ENCODE results near the gene YLPM1. TPM values are rescaled to one million over a fixed set of nuclear protein-coding genes. Genes with fewer than 3 reads are reported as not detected.

The YLPM1 gene
- total RNA-seq, 1 donor: 44.5 TPM

- H3K4me3 ChIP-seq (ENCODE audit: low read depth, low read length): no peak within 1 kb of the TSS
- DNase-seq (ENCODE audit: low read depth): peak; percentile 14
- TF ChIP-seq CTCF (IDR thresholded peaks at IDR 0.05; ENCODE audit: insufficient read depth, low read depth, low read length): no peak
Observed at GRCh38 chr14:74875941-74876913, 113.1 kb downstream of the YLPM1 start, which contains the start of gene PROX2. PROX2 (minus strand) TSS chr14:74876145; CDS start chr14:74863834, 12,311 bp downstream.

GRCh38 chr14:74879427-74880182 is 116.5 kb downstream of the YLPM1 start:
- no peak for TF ChIP-seq CTCF (IDR thresholded peaks at IDR 0.05; ENCODE audit: insufficient read depth, low read depth, low read length)
- no peak overlapping the region for H3K4me3 ChIP-seq (ENCODE audit: low read depth, low read length)
- peak; percentile 91 for DNase-seq (ENCODE audit: low read depth)

GRCh38 chr14:74881431-74882102 is 118.5 kb downstream of the YLPM1 start, which contains the start of gene DLST:
DLST (plus strand) TSS chr14:74881916; CDS start chr14:74881954, 38 bp downstream.
- peak; percentile 88 for DNase-seq (ENCODE audit: low read depth)
- H3K4me3 ChIP-seq (ENCODE audit: low read depth, low read length): peak within 1 kb of the TSS; percentile 85
- TF ChIP-seq CTCF (IDR thresholded peaks at IDR 0.05; ENCODE audit: insufficient read depth, low read depth, low read length): no peak

GRCh38 chr14:74882103-74882920 is 119.2 kb downstream of the YLPM1 start:
- peak overlapping the region; percentile 85 for H3K4me3 ChIP-seq (ENCODE audit: low read depth, low read length)
- DNase-seq (ENCODE audit: low read depth): peak; percentile 83
- TF ChIP-seq CTCF (IDR thresholded peaks at IDR 0.05; ENCODE audit: insufficient read depth, low read depth, low read length): no peak

Other genes with a start within 250 kb of the YLPM1 start
- 210 and 339 TPM in 2 replicates for gene LTBP2, start 151.1 kb upstream of the YLPM1 start, total RNA-seq
- 39.0 and 44.5 TPM in 2 replicates for gene AREL1, start 50.2 kb upstream of the YLPM1 start, total RNA-seq
- 22.5 and 24.2 TPM in 2 replicates for gene FCF1, start 50.2 kb upstream of the YLPM1 start, total RNA-seq
- under 0.01 TPM in 1 of 2 replicates, not detected in the other for gene PROX2, start 112.8 kb downstream of the YLPM1 start, total RNA-seq
- gene DLST, start 118.6 kb downstream of the YLPM1 start, total RNA-seq: 61.5 and 62.6 TPM in 2 replicates
- gene RPS6KL1, start 159.9 kb downstream of the YLPM1 start, total RNA-seq: 1.6 and 2.2 TPM in 2 replicates
- gene PGF, start 192.3 kb downstream of the YLPM1 start, total RNA-seq: 0.64 and 0.86 TPM in 2 replicates
- 46.6 and 49.6 TPM in 2 replicates for gene EIF2B2, start 239.6 kb downstream of the YLPM1 start, total RNA-seq

All from fibroblast of villous mesenchyme (primary cell).